Hematopoietic multipotent progenitor cell (in vitro differentiated cells): ENCODE data around the gene MARF1. TPM values are rescaled to one million over a fixed set of nuclear protein-coding genes. Genes with fewer than 3 reads are reported as not detected.
"Not testable (repeated sequence)": the region's sequence is repeated elsewhere in the genome, so short reads cannot be mapped to it uniquely, and the experiment has no call there.

Experiments used
- DNase-seq, 3 donors: peaks; one replicate each; pipeline ENCODE4 v3.0.0-alpha.2; 2011 to 2015; ENCODE audit warnings: low read depth in 2 of 3, low spot score in 2 of 3
- total RNA-seq: library from RNA; depleted of rRNA; stranded (reverse); fragments of >200 nt; gene quantifications from one replicate; pipeline ENCODE4 v1.2.3, GENCODE V29; 2012

Gene MARF1, protein sequence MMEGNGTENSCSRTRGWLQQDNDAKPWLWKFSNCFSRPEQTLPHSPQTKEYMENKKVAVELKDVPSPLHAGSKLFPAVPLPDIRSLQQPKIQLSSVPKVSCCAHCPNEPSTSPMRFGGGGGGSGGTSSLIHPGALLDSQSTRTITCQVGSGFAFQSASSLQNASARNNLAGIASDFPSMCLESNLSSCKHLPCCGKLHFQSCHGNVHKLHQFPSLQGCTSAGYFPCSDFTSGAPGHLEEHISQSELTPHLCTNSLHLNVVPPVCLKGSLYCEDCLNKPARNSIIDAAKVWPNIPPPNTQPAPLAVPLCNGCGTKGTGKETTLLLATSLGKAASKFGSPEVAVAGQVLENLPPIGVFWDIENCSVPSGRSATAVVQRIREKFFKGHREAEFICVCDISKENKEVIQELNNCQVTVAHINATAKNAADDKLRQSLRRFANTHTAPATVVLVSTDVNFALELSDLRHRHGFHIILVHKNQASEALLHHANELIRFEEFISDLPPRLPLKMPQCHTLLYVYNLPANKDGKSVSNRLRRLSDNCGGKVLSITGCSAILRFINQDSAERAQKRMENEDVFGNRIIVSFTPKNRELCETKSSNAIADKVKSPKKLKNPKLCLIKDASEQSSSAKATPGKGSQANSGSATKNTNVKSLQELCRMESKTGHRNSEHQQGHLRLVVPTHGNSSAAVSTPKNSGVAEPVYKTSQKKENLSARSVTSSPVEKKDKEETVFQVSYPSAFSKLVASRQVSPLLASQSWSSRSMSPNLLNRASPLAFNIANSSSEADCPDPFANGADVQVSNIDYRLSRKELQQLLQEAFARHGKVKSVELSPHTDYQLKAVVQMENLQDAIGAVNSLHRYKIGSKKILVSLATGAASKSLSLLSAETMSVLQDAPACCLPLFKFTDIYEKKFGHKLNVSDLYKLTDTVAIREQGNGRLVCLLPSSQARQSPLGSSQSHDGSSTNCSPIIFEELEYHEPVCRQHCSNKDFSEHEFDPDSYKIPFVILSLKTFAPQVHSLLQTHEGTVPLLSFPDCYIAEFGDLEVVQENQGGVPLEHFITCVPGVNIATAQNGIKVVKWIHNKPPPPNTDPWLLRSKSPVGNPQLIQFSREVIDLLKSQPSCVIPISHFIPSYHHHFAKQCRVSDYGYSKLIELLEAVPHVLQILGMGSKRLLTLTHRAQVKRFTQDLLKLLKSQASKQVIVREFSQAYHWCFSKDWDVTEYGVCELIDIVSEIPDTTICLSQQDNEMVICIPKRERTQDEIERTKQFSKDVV (N-terminal part only)
- total RNA-seq = 25.0 TPM

GRCh38 chr16:15643048-15643945, at the start of gene MARF1:
Gene MARF1 (minus strand): TSS chr16:15643154. CDS start chr16:15639233, 3,921 bp downstream.
- peak; percentile 95 to 99 (median 98) for DNase-seq

DNA sequence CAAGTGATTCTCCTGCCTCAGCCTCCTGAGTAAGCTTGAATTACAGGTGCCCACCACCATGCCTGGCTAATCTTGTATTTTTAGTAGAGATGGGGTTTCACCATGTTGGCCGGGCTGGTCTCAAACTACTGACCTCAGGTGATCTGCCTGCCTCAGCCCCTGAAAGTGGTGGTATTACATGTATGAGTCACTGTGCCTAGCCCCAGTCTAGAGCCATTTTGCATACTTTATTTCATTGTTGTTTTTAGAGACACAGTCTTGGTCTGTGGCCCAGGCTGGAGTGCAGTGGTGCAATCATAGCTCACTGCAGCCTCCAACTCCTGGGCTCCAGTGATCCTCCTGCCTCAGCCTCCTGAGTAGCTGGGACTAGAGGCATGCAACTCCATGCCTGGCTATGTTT, 49.6 kb upstream of the MARF1 start:
- not testable (repeated sequence) for DNase-seq

DNA sequence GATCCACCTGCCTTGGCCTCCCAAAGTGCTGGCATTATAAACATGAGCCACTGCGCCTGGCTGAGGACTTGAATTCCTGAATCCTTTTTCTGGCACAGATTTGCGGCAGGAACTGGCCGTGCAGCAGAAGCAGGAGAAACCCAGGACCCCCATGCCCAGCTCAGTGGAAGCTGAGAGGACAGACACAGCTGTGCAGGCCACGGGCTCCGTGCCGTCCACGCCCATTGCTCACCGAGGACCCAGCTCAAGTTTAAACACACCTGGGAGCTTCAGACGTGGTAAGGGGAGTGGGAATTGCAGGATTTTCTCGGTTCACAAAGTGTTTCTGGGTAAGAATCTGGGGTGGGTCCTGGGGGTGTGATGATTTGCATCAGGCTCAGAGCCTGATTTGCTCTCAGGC, 48.1 kb upstream of the MARF1 start:
- DNase-seq = no peak

DNA sequence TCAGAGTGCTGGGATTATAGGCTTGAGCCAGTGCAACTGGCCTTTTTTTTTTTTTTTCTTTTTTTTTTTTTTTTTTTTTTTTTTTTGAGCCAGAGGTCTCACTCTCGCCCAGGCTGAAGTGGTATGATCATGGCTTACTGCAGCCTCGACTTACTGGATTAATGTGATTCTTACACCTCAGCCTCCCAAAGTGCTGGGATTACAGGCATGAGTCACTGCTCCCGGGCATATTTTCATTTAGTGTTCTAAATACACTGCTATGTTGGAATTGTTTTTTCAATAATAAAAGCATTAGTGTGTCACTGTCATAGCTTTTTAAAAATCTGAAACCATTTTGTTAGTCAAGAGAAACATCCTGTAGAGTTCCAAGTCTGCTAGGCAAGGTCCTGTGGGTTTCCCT, 47.3 kb upstream of the MARF1 start:
- DNase-seq = no peak

- no peak for DNase-seq
These were observed 46.3 kb upstream of the MARF1 start for GRCh38 chr16:15689290-15689689.

- DNase-seq = no peak
These were observed 43.3 kb upstream of the MARF1 start for GRCh38 chr16:15686287-15686686.

- DNase-seq = peak in 2 of 3 donors; percentile 82 to 86
These were observed 39.2 kb upstream of the MARF1 start for GRCh38 chr16:15682105-15682570.

DNA sequence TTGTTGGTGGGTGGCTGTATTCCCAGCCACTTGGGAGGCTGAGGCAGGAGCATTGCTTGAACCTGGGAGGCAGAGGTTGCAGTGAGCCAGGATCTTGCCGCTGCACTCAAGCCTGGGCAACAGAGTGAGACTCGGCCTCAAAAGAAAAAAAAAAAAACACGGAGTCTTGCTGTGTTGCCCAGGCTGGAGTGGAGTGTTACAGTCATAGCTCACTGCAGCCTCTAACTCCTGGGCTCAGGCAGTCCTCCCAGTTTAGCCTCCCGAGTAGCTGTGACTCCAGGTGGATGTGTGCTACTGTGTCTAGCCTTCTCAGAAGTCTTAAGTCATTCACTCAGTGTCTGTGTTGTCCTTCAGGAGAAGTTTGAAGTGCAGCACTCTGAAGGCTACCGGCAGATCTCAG, 34.5 kb upstream of the MARF1 start:
- no peak for DNase-seq

- DNase-seq = no peak
These were observed 33.6 kb upstream of the MARF1 start for GRCh38 chr16:15676506-15676905.

DNA sequence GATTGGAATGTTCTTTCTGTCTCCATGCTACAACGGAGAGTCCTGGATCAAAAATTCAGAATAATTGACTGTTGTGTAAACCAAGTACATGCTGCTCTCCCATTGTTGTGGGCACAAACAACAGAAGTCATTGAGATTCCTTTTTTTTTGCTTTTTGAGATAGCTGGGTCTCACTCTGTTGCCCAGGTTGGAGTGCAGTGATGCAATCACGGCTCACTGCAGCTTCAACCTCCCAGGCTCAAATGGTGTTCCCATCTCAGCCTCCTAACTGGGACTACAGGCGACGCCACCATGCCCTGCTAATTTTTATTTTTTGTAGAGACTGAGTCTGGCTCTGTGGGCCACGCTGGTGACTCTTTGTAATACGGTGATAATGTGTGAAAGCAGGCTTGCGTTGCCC, 31.6 kb upstream of the MARF1 start:
- DNase-seq = no peak

DNA sequence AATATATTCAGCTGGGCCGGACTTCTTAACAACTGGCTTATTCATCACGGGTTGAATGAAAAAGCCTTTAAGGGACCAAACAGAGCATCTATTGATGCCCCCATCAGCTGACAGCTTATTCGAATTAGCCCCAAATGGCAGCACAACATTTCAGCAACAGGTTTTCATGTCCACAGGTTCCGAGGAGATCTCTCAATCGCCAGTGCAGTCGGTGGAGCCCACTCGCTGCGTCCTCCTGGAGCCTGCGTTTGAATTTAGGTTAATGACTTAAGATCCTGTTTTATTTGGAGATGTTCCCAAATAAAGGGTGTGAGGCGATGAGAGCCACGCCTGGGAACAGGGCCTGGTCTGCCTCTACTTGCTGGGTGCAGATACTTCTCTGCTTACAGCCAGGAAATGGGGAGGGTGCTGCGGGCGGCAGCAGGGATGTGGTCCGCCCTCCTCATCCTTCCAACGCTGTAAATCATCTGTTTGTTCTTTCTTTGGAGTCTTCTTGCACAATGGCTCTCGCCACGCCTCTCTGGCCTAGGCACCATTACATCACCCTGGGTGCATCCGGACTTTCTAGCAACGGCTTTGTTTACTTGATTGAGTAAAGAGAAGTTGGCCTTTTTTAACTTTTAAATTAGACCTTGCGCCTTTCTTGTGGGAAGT, 29.7 kb upstream of the MARF1 start:
- DNase-seq = peak; percentile 58 to 99 (median 95)

- not testable (repeated sequence) for DNase-seq
These were observed 29.2 kb upstream of the MARF1 start for GRCh38 chr16:15672127-15672513.

DNA sequence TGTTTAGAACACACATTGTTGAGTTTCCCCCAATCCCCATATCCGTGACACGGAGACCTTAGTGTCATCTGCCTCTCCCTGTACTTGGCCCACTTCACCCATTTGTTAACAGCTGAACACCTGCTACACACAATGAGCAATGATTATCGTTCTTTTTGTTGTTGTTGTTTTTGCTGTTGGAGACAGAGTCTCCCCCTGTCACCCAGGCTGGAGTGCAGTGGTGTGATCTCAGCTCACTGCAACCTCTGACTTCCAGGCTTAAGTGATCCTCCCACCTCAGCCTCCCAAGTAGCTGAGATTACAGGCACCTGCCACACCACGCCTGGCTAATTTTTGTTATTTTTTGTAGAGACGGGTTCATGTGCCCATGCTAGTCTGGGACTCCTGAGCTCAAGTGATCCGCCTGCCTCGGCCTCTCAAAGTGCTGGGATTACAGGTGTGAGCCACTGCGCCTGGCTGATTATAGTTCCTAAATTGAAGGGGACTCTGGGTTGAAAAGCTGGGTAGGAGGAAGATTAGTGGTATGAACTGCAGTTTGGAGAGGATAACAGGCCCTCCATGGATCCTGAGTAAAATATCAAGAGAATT, 28.7 kb upstream of the MARF1 start:
- DNase-seq = no peak

DNA sequence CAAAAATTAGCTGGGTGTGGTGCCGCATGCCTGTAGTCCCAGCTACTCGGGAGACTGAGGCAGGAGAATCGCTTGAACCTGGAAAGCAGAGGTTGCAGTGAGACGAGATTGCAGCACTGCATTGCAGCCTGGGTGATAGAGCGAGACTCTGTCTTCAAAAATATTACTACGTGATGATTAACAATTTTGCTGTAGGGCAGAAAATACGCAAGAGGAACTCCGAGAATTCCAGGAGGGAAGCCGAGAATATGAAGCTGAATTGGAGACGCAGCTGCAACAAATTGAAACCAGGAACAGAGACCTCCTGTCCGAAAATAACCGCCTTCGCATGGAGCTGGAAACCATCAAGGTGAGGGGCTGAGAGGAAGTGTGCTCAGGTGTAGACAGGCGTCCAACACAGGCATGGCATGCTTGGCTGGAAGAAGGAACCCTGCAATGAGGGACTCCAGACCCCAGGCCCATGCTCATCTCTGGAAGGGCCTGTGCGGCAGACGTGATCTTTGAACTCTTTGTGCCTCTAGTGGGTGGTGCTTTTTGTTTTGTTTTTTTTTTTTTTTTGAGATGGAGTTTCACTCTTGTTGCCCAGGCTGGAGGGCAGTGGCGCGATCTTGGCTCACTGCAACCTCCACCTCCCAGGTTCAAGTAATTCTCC, 24.3 kb upstream of the MARF1 start:
- no peak for DNase-seq

- no peak for DNase-seq
These were observed 22.2 kb upstream of the MARF1 start for GRCh38 chr16:15665107-15665506.

GRCh38 chr16:15660203-15660601, 17.2 kb upstream of the MARF1 start:
- DNase-seq = no peak

DNA sequence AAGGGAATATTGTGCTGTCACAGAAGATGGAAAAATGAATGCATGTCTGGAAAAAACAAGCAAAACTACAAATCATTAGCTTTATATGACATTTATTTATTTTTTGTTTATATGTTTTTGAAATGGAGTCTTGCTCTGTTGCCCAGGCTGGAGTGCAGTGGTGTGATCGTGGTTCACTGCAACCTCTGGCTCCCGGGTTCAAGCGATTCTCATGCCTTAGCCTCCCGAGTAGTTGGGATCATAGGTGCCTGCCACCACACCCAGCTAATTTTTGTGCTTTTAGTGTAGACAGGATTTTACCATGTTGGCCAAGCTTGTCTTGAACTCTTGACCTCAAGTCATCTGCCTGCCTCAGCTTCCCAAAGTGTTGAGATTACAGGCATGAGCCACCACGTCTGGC, 15.6 kb upstream of the MARF1 start:
- no peak for DNase-seq

GRCh38 chr16:15658149-15658548, 15.2 kb upstream of the MARF1 start:
- no peak for DNase-seq
